GM21737 (cell line): Measurements from ENCODE around the gene CRTC3.
"Not testable (repeated sequence)": the region's sequence is repeated elsewhere in the genome, so short reads cannot be mapped to it uniquely, and the experiment has no call there.

Experiments used
- ATAC-seq: cut with Tn5 transposase; IDR thresholded peaks from one replicate; pipeline ENCODE4 v1.9.1; 2021; ENCODE audit warnings: mild to moderate bottlenecking, moderate library complexity; ENCODE audit not compliant: unreplicated experiment

CRTC3 gene

GRCh38 chr15:90618330-90619125, 88.8 kb downstream of the CRTC3 start:
- ATAC-seq, result no peak

- ATAC-seq, result no peak
Observed at GRCh38 chr15:90619468-90619867, 89.7 kb downstream of the CRTC3 start.

- ATAC-seq, result no peak
Observed at GRCh38 chr15:90619939-90620338, 90.2 kb downstream of the CRTC3 start.

GRCh38 chr15:90620379-90621067, 90.8 kb downstream of the CRTC3 start:
- no peak for ATAC-seq

GRCh38 chr15:90623854-90624253, 94.1 kb downstream of the CRTC3 start:
- ATAC-seq, result no peak

- no peak for ATAC-seq
Observed at GRCh38 chr15:90624278-90624981, 94.7 kb downstream of the CRTC3 start.

GRCh38 chr15:90625037-90625436, 95.3 kb downstream of the CRTC3 start:
- no peak for ATAC-seq

- ATAC-seq, result no peak
Observed at GRCh38 chr15:90629217-90629616, 99.5 kb downstream of the CRTC3 start.

- no peak for ATAC-seq
Observed at GRCh38 chr15:90633360-90633759, 103.6 kb downstream of the CRTC3 start.

GRCh38 chr15:90636993-90637392, 107.3 kb downstream of the CRTC3 start:
- not testable (repeated sequence) for ATAC-seq

GRCh38 chr15:90637693-90638092, 108.0 kb downstream of the CRTC3 start:
- ATAC-seq, result no peak

GRCh38 chr15:90638201-90638691, 108.5 kb downstream of the CRTC3 start:
- no peak for ATAC-seq

- ATAC-seq, result no peak
Observed at GRCh38 chr15:90638963-90639362, 109.2 kb downstream of the CRTC3 start.

GRCh38 chr15:90640862-90641261, 111.1 kb downstream of the CRTC3 start:
- ATAC-seq, result no peak

GRCh38 chr15:90641581-90642463, 112.1 kb downstream of the CRTC3 start:
- no peak for ATAC-seq

- no peak for ATAC-seq
Observed at GRCh38 chr15:90642464-90643300, 113.0 kb downstream of the CRTC3 start.

GRCh38 chr15:90643301-90643632, 113.5 kb downstream of the CRTC3 start:
- no peak for ATAC-seq

GRCh38 chr15:90644526-90644925, 114.8 kb downstream of the CRTC3 start:
- no peak for ATAC-seq

- ATAC-seq, result no peak
Observed at GRCh38 chr15:90644952-90645725, 115.4 kb downstream of the CRTC3 start.
